NB4 (cell line): Measurements from ENCODE around the gene NALCN.

Experiments used
- CTCF ChIP-seq: IDR thresholded peaks from one replicate; pipeline ENCODE4 v1.5.1; 2012; ENCODE audit warnings: low read depth, low read length
- MAX ChIP-seq: IDR thresholded peaks from 2 replicates; pipeline ENCODE4 v1.6.1; 2011; ENCODE audit warnings: low read depth, low read length
- POLR2A ChIP-seq: IDR thresholded peaks from 2 replicates; pipeline ENCODE4 v1.6.1; 2011; ENCODE audit warnings: mild to moderate bottlenecking; ENCODE audit not compliant: insufficient read length; ENCODE audit errors: extremely low read depth

DNA sequence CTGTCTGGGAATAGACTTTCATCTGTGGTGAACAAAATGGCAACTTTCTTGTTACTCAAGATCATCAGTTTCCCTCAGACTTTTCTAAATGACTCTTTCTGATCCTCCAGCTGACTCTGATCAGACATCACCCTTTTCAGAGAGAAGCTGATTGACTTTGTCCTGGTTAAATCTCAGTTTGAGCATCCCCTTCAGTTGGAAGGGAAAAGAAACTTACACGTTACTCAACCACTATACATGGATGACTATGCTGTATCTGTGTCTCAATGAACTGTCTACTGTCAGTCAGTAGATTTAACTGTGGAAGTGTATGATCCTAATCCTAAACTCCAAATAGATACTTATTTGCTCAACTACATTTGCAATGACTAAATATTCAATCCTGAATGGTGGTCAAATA, 118.5 kb downstream of the NALCN start:
- TF ChIP-seq CTCF (no peak), POLR2A (no peak), MAX (no peak)
